ENCODE results near the gene CBX4. TPM values are rescaled to one million over a fixed set of nuclear protein-coding genes. Genes with fewer than 3 reads are reported as not detected.

Gene CBX4
- total RNA-seq, 3 donors from 2014 or later: 11.5 to 20.6 (median 13.4) TPM

DNA sequence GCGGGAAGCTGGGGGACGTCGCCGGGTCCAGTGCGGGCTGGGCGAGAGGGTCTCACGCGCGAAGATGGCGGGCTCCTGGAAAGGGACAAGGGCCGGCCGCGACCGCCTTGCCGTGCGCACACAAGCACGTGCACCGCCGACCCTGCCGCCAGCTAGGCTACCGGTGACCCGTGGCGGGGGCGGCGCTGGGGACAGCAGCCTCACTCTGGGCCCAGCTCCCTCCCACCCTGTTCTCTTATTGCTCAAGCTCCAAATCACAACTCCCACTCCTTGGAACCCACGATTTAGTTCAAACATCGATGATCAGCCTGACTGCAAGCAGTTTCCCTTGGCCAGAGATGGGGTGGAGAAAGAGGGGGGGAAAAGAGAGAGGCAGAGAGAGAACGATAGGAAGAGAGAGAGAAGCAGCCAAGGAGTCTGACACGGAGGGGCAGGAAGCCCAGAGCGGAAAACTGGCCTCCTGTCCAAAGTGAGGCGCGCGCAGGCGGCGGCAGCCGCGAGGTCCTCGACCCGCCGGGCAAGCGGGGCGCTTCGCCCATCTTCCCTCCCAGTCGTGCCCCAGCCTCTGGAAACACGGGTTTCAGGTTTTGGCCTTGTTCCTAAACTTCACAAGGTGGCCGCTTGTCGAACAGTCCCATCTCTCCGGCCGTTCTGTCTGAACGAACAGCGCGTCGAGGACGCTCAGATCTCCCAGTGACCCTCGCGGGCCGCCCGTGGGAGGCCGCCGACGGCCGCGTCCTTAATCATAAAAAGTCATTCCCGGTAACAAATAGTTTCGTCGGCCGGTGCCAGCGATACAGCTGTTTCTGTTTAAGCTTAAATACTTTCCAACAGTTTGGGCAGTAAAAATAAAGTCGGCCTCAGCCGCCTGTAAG is 40.7 kb downstream of the CBX4 start:
- H3K27ac ChIP-seq: no peak overlapping the region
- H3K36me3 ChIP-seq: no peaks in the 10 kb centered on the region
- no peaks in the 10 kb centered on the region for H3K9me3 ChIP-seq
- H3K4me3 ChIP-seq: peak overlapping the region; percentile 62 to 93 (median 76)
- H3K27me3 ChIP-seq: peaks cover 28 to 60% of the 10 kb centered on the region in 2 donors
- intact Hi-C loops (cut with DNase I; ENCODE audit: low total_unique reads): loop anchor here (1.0 kb wide), 1 partner anchor 41 kb away; the partner anchor contains the start of gene CBX4
- no peak for DNase-seq (ENCODE audit: low spot score in 2 of 2)
- peaks cover 3 to 36% of the 10 kb centered on the region in 2 donors for H3K4me1 ChIP-seq
- TF ChIP-seq, protein P1, sequence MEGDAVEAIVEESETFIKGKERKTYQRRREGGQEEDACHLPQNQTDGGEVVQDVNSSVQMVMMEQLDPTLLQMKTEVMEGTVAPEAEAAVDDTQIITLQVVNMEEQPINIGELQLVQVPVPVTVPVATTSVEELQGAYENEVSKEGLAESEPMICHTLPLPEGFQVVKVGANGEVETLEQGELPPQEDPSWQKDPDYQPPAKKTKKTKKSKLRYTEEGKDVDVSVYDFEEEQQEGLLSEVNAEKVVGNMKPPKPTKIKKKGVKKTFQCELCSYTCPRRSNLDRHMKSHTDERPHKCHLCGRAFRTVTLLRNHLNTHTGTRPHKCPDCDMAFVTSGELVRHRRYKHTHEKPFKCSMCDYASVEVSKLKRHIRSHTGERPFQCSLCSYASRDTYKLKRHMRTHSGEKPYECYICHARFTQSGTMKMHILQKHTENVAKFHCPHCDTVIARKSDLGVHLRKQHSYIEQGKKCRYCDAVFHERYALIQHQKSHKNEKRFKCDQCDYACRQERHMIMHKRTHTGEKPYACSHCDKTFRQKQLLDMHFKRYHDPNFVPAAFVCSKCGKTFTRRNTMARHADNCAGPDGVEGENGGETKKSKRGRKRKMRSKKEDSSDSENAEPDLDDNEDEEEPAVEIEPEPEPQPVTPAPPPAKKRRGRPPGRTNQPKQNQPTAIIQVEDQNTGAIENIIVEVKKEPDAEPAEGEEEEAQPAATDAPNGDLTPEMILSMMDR (IDR thresholded peaks at IDR 0.05): no peak
- TF ChIP-seq POLR2AphosphoS5 (IDR thresholded peaks at IDR 0.05): peak in 1 of 3 donors; percentile 3

DNA sequence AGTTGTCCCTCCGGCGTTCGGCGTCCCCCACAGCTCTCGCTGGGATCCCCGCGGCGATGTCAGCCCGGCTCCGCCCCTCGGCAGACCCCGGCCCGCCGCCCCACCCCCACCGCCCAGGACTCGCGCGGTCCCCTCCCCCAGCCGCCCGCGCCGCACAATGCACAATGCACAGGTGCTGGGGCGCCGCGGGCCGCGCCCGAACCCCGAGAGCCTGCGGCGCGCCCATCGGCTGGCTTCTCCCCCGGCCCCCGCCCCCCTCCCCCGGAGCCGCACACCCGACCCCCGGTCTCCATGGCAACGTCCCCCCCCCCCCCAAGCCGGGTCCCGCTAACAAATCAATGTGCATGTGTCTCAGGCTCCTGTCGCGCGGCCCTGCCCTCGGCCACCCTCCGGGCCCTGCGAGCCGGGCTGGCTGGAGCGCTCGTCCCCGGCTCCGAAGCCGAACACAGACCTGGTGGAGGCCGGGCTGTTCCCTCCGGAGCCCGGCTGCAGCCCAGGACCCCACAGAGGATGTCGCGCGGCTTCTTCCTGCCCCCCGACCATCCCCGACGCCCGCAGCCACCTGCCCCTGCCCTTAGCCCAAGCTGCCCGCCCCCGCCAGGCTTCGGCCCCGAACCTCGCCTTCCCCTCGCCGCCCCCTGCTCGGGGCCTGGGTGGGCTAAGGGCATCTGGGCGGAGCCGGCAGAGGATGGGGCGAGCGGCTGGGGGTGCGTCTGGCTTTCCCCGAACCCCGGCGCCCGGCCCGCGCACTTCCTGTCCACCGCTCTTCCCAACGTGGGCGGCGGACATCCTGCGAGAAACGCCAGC is 41.5 kb downstream of the CBX4 start:
- no peak for DNase-seq (ENCODE audit: low spot score in 2 of 2)
- peak overlapping the region; percentile 88 for H3K27ac ChIP-seq
- TF ChIP-seq POLR2AphosphoS5 (IDR thresholded peaks at IDR 0.05) (peak in 1 of 3 donors; percentile 12), POLR2A (IDR thresholded peaks at IDR 0.05) (no peak)
- TF ChIP-seq, protein P1 (IDR thresholded peaks at IDR 0.05): no peak
- H3K27me3 ChIP-seq: peaks cover 20 to 60% of the 10 kb centered on the region in 2 donors
- peak overlapping the region; percentile 62 to 93 (median 76) for H3K4me3 ChIP-seq
- H3K36me3 ChIP-seq: no peaks in the 10 kb centered on the region
- intact Hi-C loops (cut with DNase I; ENCODE audit: low total_unique reads): loop anchor here (1.0 kb wide), 1 partner anchor 42 kb away; the partner anchor contains the start of gene CBX4
- no peaks in the 10 kb centered on the region for H3K9me3 ChIP-seq
- H3K4me1 ChIP-seq: peaks cover 3 to 36% of the 10 kb centered on the region in 2 donors

DNA sequence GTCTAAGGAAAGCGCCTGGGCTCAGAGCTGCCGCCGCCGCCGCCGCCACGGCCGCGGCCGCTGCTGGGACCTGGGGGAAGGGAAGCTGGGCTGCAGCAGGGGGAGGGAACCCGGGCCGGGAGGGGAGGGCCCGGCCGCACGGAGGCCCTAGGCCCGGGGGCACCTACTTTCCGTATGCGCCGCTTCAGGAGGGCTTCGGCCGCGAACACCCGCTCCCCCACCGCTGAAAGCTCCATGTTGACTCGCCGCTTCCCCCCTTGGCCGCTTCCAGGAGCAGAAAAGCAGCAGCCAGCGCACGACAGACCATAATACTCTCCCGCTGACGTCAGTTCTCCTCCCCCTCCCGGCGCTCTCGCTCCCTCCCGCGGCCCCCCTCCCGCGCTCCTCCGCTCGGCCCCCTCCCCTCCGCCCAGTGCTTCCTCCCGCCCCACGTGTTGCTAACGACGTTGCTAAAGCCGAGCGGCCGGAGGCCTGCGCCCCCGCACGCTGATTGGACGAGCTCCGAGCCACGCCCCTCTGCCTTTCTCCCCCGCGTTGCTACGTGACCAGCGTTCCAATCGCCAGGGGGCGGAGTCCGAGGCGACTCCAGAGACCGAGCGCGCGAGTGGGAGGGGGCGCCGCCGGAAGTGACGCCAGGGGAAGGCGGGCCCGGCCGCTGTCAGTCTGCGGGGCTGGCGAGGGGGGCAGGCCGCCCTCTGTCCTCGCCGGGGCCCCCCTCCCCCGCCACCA is 42.3 kb downstream of the CBX4 start, which contains the start of gene CBX8:
CBX8 (minus strand) TSS at position 315 of the 729 bp plus-strand sequence; CDS start at position 236, 79 bp downstream.
- TF ChIP-seq POLR2AphosphoS5 (IDR thresholded peaks at IDR 0.05) (peak; percentile 46 to 67 (median 67)), POLR2A (IDR thresholded peaks at IDR 0.05) (no peak)
- TF ChIP-seq, protein P1 (IDR thresholded peaks at IDR 0.05): no peak
- peaks cover 17 to 60% of the 10 kb centered on the region in 2 donors for H3K27me3 ChIP-seq
- H3K4me1 ChIP-seq: peaks cover 3 to 31% of the 10 kb centered on the region in 2 donors
- H3K36me3 ChIP-seq: no peaks in the 10 kb centered on the region
- H3K4me3 ChIP-seq: peak within 1 kb of the TSS; percentile 62 to 93 (median 76)
- intact Hi-C loops (cut with DNase I; ENCODE audit: low total_unique reads): no loop called here
- DNase-seq (ENCODE audit: low spot score in 2 of 2): peak; percentile 99 to 100
- H3K27ac ChIP-seq: peak within 1 kb of the TSS; percentile 88 to 93
- no peaks in the 10 kb centered on the region for H3K9me3 ChIP-seq

DNA sequence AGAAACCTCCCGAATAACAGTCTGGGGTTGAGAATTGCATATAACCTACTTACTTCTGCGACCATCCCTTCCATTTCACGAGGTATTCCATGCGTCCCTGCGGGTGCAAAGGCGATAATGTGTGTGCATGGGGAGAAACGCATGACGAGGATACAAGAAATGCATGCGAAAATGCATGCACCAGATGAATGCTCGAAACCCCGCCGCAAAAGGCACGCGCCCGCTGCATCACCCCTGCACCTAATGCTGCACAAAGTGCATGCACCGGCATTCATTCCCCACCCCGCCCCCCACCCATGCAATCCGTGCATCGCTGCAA is 42.8 kb downstream of the CBX4 start:
- peaks cover 17 to 60% of the 10 kb centered on the region in 2 donors for H3K27me3 ChIP-seq
- intact Hi-C loops (cut with DNase I; ENCODE audit: low total_unique reads): no loop called here
- TF ChIP-seq POLR2AphosphoS5 (IDR thresholded peaks at IDR 0.05) (no peak), POLR2A (IDR thresholded peaks at IDR 0.05) (no peak)
- TF ChIP-seq, protein P1 (IDR thresholded peaks at IDR 0.05): no peak

More for the DNA sequence above, 42.8 kb downstream of the CBX4 start:
- H3K4me3 ChIP-seq: peak overlapping the region; percentile 62 to 93 (median 76)
- H3K4me1 ChIP-seq: peaks cover 3 to 28% of the 10 kb centered on the region in 2 donors
- H3K27ac ChIP-seq: peak overlapping the region in 1 of 2 donors; percentile 88
- DNase-seq (ENCODE audit: low spot score in 2 of 2): no peak
- no peaks in the 10 kb centered on the region for H3K9me3 ChIP-seq
- no peaks in the 10 kb centered on the region for H3K36me3 ChIP-seq
